GM12801 (cell line): ENCODE data around the gene PLXNA2.

ENCODE experiments used
- CTCF ChIP-seq: IDR thresholded peaks from one replicate; pipeline ENCODE4 v1.5.1; 2011; ENCODE audit warnings: control low read depth; ENCODE audit not compliant: insufficient read length; ENCODE audit errors: extremely low read depth

The PLXNA2 gene, protein sequence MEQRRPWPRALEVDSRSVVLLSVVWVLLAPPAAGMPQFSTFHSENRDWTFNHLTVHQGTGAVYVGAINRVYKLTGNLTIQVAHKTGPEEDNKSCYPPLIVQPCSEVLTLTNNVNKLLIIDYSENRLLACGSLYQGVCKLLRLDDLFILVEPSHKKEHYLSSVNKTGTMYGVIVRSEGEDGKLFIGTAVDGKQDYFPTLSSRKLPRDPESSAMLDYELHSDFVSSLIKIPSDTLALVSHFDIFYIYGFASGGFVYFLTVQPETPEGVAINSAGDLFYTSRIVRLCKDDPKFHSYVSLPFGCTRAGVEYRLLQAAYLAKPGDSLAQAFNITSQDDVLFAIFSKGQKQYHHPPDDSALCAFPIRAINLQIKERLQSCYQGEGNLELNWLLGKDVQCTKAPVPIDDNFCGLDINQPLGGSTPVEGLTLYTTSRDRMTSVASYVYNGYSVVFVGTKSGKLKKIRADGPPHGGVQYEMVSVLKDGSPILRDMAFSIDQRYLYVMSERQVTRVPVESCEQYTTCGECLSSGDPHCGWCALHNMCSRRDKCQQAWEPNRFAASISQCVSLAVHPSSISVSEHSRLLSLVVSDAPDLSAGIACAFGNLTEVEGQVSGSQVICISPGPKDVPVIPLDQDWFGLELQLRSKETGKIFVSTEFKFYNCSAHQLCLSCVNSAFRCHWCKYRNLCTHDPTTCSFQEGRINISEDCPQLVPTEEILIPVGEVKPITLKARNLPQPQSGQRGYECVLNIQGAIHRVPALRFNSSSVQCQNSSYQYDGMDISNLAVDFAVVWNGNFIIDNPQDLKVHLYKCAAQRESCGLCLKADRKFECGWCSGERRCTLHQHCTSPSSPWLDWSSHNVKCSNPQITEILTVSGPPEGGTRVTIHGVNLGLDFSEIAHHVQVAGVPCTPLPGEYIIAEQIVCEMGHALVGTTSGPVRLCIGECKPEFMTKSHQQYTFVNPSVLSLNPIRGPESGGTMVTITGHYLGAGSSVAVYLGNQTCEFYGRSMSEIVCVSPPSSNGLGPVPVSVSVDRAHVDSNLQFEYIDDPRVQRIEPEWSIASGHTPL (N-terminal part only)

GRCh38 chr1:208243967-208244916 lies at the start of gene PLXNA2:
Gene PLXNA2 (minus strand): TSS chr1:208244384. CDS start chr1:208217922, 26,462 bp downstream.
- TF ChIP-seq CTCF: no peak

GRCh38 chr1:208292908-208293307 lies 48.7 kb upstream of the PLXNA2 start:
- TF ChIP-seq CTCF: no peak

DNA sequence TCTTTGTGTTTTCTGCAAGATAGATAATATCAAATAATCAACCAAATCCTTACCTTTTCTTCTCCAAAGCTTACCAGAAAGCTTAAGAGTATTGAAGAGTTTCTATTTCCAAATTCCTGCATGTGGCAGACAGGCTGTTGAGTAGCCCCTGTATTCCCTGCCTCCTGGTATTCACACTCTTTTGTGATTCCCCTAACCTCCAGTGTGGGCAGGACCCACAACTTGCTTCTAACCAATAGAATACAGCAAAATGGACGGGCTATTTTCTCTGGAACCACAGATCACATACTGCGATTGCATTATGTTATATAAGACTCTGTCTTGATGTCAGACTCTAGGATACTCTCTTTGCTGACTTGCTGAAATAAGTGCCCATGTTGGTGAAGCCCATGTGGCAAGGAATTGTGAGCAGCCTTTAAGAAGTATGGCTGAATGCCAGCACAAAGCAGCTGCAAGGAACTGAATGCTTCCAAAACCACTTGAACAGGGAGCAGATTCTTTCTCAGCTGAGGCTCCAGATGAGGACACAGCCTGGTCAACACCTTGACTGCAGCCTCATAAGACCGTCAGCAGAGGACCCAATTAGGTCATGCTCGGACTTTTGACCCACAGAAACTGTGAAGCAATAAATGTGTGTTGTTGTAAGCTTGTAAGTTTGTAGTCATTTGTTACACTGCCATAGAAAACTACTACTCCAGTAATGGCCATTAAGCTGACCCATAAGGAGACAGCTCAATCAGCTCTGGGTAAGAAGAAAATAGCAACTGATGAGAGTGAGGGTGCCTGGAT lies 47.9 kb upstream of the PLXNA2 start:
- no peak for TF ChIP-seq CTCF

DNA sequence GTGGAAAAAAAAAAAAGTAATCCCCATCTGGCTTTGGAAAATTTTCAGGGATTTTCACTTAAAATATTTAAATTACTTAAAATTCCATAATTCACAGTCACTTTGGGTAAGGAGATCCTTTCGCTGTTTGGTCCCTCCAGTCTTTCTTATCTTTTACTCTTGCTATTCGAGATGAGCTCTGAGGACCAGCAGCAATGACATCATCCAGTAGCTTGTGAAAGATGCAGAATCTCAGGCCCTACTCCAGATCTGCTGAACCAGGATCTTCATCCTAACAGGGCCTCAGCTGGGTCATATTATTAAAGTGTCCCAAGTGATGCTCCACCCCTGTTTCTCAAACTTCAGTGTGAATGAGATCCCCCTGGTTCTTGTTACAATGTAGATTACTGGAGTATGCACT lies 46.9 kb upstream of the PLXNA2 start:
- no peak for TF ChIP-seq CTCF

GRCh38 chr1:208289716-208290115 lies 45.5 kb upstream of the PLXNA2 start:
- TF ChIP-seq CTCF: no peak

DNA sequence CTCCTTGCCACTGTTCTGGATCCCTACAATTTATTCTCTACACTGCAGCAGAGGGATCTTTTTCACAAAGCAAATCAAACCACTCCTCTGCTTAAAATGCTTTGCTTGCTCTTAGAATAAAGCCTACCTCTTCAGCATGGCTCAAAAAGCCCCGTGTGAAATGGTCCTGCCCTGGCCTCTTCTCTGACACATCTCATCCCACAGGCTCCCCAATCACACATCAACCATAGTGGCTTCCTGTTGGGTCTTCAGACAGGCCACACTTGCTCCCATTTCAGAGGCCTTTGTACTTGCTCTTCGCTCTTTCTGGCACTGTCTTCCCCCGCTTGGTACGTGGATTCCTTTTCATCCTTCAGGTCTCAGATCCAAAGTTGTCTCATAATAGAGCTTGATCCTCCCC lies 44.3 kb upstream of the PLXNA2 start:
- no peak for TF ChIP-seq CTCF
